ENCODE data around the gene MAPK8. TPM values are rescaled to one million over a fixed set of nuclear protein-coding genes. Genes with fewer than 3 reads are reported as not detected.
"Not testable (repeated sequence)": the region's sequence is repeated elsewhere in the genome, so short reads cannot be mapped to it uniquely, and the experiment has no call there.

The MAPK8 gene
- total RNA-seq, 1 donor from 2014 or later: 42.3 TPM

GRCh38 chr10:48418189-48418788 lies 111.8 kb downstream of the MAPK8 start:
- H3K4me3 ChIP-seq: no peak overlapping the region
- no peaks in the 10 kb centered on the region for H3K4me1 ChIP-seq
- H3K27me3 ChIP-seq: no peaks in the 10 kb centered on the region
- peaks cover 10% of the 10 kb centered on the region for H3K36me3 ChIP-seq
- ATAC-seq (peak; percentile 66), DNase-seq (no peak)
- TF ChIP-seq CTCF (IDR thresholded peaks at IDR 0.05): no peak
- no peak overlapping the region for H3K27ac ChIP-seq
- intact Hi-C loops (cut with DNase I): no loop called here
- no peaks in the 10 kb centered on the region for H3K9me3 ChIP-seq

- intact Hi-C loops (cut with DNase I): no loop called here
- no peaks in the 10 kb centered on the region for H3K4me1 ChIP-seq
These were observed 113.2 kb downstream of the MAPK8 start for GRCh38 chr10:48419714-48420113.

GRCh38 chr10:48421862-48422261 lies 115.4 kb downstream of the MAPK8 start:
- DNase-seq; H3K27ac ChIP-seq; H3K27me3 ChIP-seq; H3K9me3 ChIP-seq; ATAC-seq; H3K4me3 ChIP-seq; intact Hi-C loops (cut with DNase I); H3K4me1 ChIP-seq: not testable (repeated sequence)
- H3K36me3 ChIP-seq: peaks cover 12% of the 10 kb centered on the region

More at GRCh38 chr10:48419714-48420113, 113.2 kb downstream of the MAPK8 start:
- Histone ChIP-seq H3K4me3 (no peak overlapping the region), H3K27ac (no peak overlapping the region), H3K27me3 (no peaks in the 10 kb centered on the region), H3K36me3 (peaks cover 10% of the 10 kb centered on the region), H3K9me3 (no peaks in the 10 kb centered on the region)
- no peak for TF ChIP-seq CTCF (IDR thresholded peaks at IDR 0.05)
- DNase-seq (no peak), ATAC-seq (no peak)

GRCh38 chr10:48423884-48424283 lies 117.4 kb downstream of the MAPK8 start:
- H3K9me3 ChIP-seq: no peaks in the 10 kb centered on the region
- DNase-seq (no peak), ATAC-seq (no peak)
- no peak overlapping the region for H3K4me3 ChIP-seq
- peaks cover 17% of the 10 kb centered on the region for H3K36me3 ChIP-seq
- H3K4me1 ChIP-seq: no peaks in the 10 kb centered on the region
- H3K27ac ChIP-seq: no peak overlapping the region
- H3K27me3 ChIP-seq: no peaks in the 10 kb centered on the region
- no peak for TF ChIP-seq CTCF (IDR thresholded peaks at IDR 0.05)
- intact Hi-C loops (cut with DNase I): no loop called here

GRCh38 chr10:48428896-48429295 lies 122.4 kb downstream of the MAPK8 start:
- intact Hi-C loops (cut with DNase I): no loop called here
- no peaks in the 10 kb centered on the region for H3K4me1 ChIP-seq
- no peaks in the 10 kb centered on the region for H3K9me3 ChIP-seq
- DNase-seq (no peak), ATAC-seq (no peak)
- H3K27ac ChIP-seq: no peak overlapping the region
- H3K36me3 ChIP-seq: peaks cover 26% of the 10 kb centered on the region
- TF ChIP-seq CTCF (IDR thresholded peaks at IDR 0.05): no peak
- no peaks in the 10 kb centered on the region for H3K27me3 ChIP-seq
- no peak overlapping the region for H3K4me3 ChIP-seq

GRCh38 chr10:48429309-48429708 lies 122.8 kb downstream of the MAPK8 start:
- Histone ChIP-seq H3K4me1 (no peaks in the 10 kb centered on the region), H3K9me3 (no peaks in the 10 kb centered on the region), H3K27me3 (no peaks in the 10 kb centered on the region), H3K27ac (no peak overlapping the region), H3K4me3 (no peak overlapping the region), H3K36me3 (peaks cover 26% of the 10 kb centered on the region)
- intact Hi-C loops (cut with DNase I): no loop called here
- TF ChIP-seq CTCF (IDR thresholded peaks at IDR 0.05): no peak
- DNase-seq: no peak
- no peak for ATAC-seq
